NT2/D1 (cell line): ENCODE data around the gene CLIP4.
"Not testable (repeated sequence)": the region's sequence is repeated elsewhere in the genome, so short reads cannot be mapped to it uniquely, and the experiment has no call there.

ENCODE experiments used
- DNase-seq: peaks from one replicate; pipeline ENCODE4 v3.0.0-alpha.2; 2011; ENCODE audit warnings: low read depth, low spot score
- H3K27me3 ChIP-seq: 2 replicates; pipeline ENCODE4 v1.6.0; 2011; ENCODE audit warnings: mild to moderate bottlenecking; ENCODE audit not compliant: insufficient read length, insufficient read depth
- H3K36me3 ChIP-seq: 2 replicates; pipeline ENCODE4 v1.6.1; 2011; ENCODE audit warnings: mild to moderate bottlenecking, low read length, mixed read lengths; ENCODE audit not compliant: insufficient read depth, insufficient read length
- H3K4me1 ChIP-seq: 2 replicates; pipeline ENCODE4 v1.5.1; 2011; ENCODE audit not compliant: insufficient read depth, insufficient read length
- H3K4me3 ChIP-seq: 2 replicates; pipeline ENCODE4 v1.5.1; 2011; ENCODE audit warnings: low read depth; ENCODE audit not compliant: insufficient read length
- H3K9ac ChIP-seq: 2 replicates; pipeline ENCODE4 v1.6.0; 2011; ENCODE audit warnings: low read depth; ENCODE audit not compliant: insufficient read length
- H3K9me3 ChIP-seq: 2 replicates; pipeline ENCODE4 v1.5.1; 2011; ENCODE audit warnings: mild to moderate bottlenecking, low read length; ENCODE audit not compliant: insufficient read depth
- SUZ12 ChIP-seq: IDR thresholded peaks from 2 replicates; pipeline ENCODE4 v1.6.1; 2011; ENCODE audit not compliant: insufficient read length, insufficient read depth; ENCODE audit errors: extremely low read depth
- YY1 ChIP-seq: IDR thresholded peaks from 2 replicates; pipeline ENCODE4 v1.6.1; 2011; ENCODE audit not compliant: insufficient read length, insufficient read depth
- ZNF274 ChIP-seq: IDR thresholded peaks from 2 replicates; pipeline ENCODE4 v1.6.1; 2011; ENCODE audit warnings: mild to moderate bottlenecking, low read depth, low read length

CLIP4 gene

GRCh38 chr2:29105375-29105774, 9.8 kb upstream of the CLIP4 start:
- H3K9me3 ChIP-seq, result peaks cover 3% of the 10 kb centered on the region; the same call in 1 of the 2 replicates
- H3K4me3 ChIP-seq, result no peak overlapping the region
- H3K4me1 ChIP-seq, result no peaks in the 10 kb centered on the region
- TF ChIP-seq ZNF274 (no peak), YY1 (no peak), SUZ12 (no peak)
- H3K9ac ChIP-seq, result no peak overlapping the region
- H3K36me3 ChIP-seq, result no peaks in the 10 kb centered on the region
- DNase-seq, result no peak
- H3K27me3 ChIP-seq, result no peaks in the 10 kb centered on the region

GRCh38 chr2:29106256-29106655, 9.0 kb upstream of the CLIP4 start:
- no peak overlapping the region for H3K4me3 ChIP-seq
- DNase-seq, result no peak
- H3K36me3 ChIP-seq, result no peaks in the 10 kb centered on the region
- TF ChIP-seq YY1, result no peak
- TF ChIP-seq SUZ12, result no peak
- no peak for TF ChIP-seq ZNF274
- H3K27me3 ChIP-seq, result no peaks in the 10 kb centered on the region
- H3K9me3 ChIP-seq, result no peaks in the 10 kb centered on the region
- no peak overlapping the region for H3K9ac ChIP-seq
- no peaks in the 10 kb centered on the region for H3K4me1 ChIP-seq

GRCh38 chr2:29106980-29107388, 8.2 kb upstream of the CLIP4 start:
- no peak overlapping the region for H3K9ac ChIP-seq
- H3K4me1 ChIP-seq, result no peaks in the 10 kb centered on the region
- H3K27me3 ChIP-seq, result no peaks in the 10 kb centered on the region
- DNase-seq, result no peak
- H3K9me3 ChIP-seq, result no peaks in the 10 kb centered on the region
- H3K36me3 ChIP-seq, result no peaks in the 10 kb centered on the region
- no peak overlapping the region for H3K4me3 ChIP-seq
- TF ChIP-seq SUZ12 (no peak), YY1 (no peak), ZNF274 (no peak)

GRCh38 chr2:29107547-29107946, 7.7 kb upstream of the CLIP4 start:
- not testable (repeated sequence) for H3K4me3 ChIP-seq, H3K36me3 ChIP-seq, H3K9ac ChIP-seq, H3K9me3 ChIP-seq, H3K4me1 ChIP-seq, H3K27me3 ChIP-seq, DNase-seq

DNA sequence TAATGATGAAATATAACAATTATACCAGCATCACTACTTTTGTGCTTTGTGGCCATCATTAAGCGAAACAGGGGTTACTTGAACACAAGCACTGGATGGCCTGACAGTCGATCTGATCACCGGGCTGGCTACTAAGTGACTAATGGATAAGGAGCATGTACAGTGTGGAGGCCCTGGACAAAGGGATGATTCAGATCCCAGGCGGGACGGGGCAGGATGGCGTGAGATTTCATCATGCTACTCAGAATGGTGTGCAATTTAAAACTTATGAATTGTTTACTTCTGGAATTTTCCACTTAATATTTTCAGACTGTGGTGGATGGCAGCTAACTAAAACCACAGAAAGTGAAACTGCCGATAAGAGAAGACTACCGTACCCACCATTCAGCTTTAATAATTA, 7.0 kb upstream of the CLIP4 start:
- TF ChIP-seq SUZ12 (no peak), YY1 (no peak), ZNF274 (no peak)
- Histone ChIP-seq H3K27me3 (peaks cover 7% of the 10 kb centered on the region), H3K36me3 (no peaks in the 10 kb centered on the region), H3K4me3 (no peak overlapping the region), H3K4me1 (no peaks in the 10 kb centered on the region), H3K9ac (no peak overlapping the region), H3K9me3 (no peaks in the 10 kb centered on the region)
- no peak for DNase-seq

- Histone ChIP-seq H3K9ac (no peak overlapping the region), H3K36me3 (no peaks in the 10 kb centered on the region), H3K4me3 (no peak overlapping the region), H3K27me3 (peaks cover 18% of the 10 kb centered on the region), H3K9me3 (no peaks in the 10 kb centered on the region), H3K4me1 (no peaks in the 10 kb centered on the region)
- no peak for DNase-seq
- TF ChIP-seq SUZ12, result no peak
- no peak for TF ChIP-seq YY1
- TF ChIP-seq ZNF274, result no peak
Observed at GRCh38 chr2:29109246-29109645, 6.0 kb upstream of the CLIP4 start.

DNA sequence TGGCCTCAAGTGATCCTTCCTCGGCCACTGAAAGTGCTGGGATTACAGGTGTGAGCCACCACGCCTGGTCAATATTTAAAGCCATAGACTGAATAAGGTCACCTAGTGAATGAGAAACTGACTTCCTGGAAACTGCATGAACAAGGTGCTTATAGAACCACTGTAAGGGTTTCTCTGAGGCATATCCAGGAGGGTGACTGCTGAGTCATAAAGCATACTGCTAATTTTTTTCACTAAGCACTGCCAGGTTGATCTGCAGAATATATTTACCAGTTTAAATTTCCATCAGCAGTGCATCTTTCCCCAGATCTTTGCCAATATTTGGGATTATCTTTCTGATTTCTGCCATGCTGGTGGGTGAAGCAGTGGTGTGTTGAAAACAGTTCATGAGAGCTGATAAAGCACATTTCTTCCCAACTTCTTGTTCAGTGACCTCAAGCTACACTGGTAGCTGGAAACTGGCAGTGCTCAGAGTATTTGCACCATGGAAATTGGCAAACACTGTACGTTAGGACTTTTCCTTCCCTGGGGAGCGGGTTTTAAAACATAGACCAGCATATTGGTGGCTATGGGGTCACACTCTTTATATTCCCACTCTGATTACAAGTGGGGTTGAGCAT, 4.2 kb upstream of the CLIP4 start:
- TF ChIP-seq SUZ12, result no peak
- no peak for TF ChIP-seq ZNF274
- TF ChIP-seq YY1, result no peak
- Histone ChIP-seq H3K36me3 (no peaks in the 10 kb centered on the region), H3K9me3 (no peaks in the 10 kb centered on the region), H3K4me3 (no peak overlapping the region), H3K27me3 (peaks cover 34% of the 10 kb centered on the region), H3K4me1 (no peaks in the 10 kb centered on the region), H3K9ac (no peak overlapping the region)
- no peak for DNase-seq
